T-helper 1 cell treated with Interleukin-12 subunit alpha and Interleukin-12 subunit beta and Interleukin-4 antibody, amounts not matched to agents 30 ng/mL and 1 ng/mL, for 36 hours (primary cell): Measurements from ENCODE around the gene KCNJ12. TPM values are rescaled to one million over a fixed set of nuclear protein-coding genes. Genes with fewer than 3 reads are reported as not detected.
"Not testable (repeated sequence)": the region's sequence is repeated elsewhere in the genome, so short reads cannot be mapped to it uniquely, and the experiment has no call there.

Experiments
- intact Hi-C: fragments of 100-400 bp; cut with micrococcal nuclease; formaldehyde crosslinking; loops from one replicate; pipeline ENCODE4 v1.15.1; 2024
- total RNA-seq: library from RNA; stranded (reverse); gene quantifications from 2 replicates; pipeline ENCODE4 v1.2.3, GENCODE V29; 2022

KCNJ12 gene
- not detected in 2 replicates for total RNA-seq

GRCh38 chr17:21376081-21376758 lies at the start of gene KCNJ12:
Gene KCNJ12 (plus strand): TSS chr17:21376357. CDS start chr17:21415343, 38,986 bp downstream.
- intact Hi-C loops = no loop called here

DNA sequence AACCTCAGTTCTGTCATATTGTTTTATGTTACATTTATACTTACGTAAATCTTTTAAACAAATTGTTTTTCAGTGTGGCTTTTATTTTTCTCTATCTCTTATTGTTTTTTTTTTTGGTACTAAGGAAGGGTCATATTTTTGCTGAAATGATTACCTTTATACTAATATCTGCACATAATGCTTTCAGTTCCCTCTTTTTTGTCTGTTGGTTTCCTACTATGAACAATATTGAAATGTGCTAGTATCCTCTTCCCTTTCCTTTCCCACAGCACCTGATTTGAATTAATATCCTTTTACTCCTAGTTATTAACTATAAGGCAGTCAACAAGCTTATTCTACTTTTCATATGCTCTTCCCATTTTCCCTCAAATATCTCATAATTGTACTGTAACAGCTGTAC lies 48.2 kb upstream of the KCNJ12 start:
- intact Hi-C loops = not testable (repeated sequence)

GRCh38 chr17:21328778-21329177 lies 47.4 kb upstream of the KCNJ12 start:
- intact Hi-C loops = not testable (repeated sequence)

GRCh38 chr17:21330436-21331160 lies 45.6 kb upstream of the KCNJ12 start:
- intact Hi-C loops = no loop called here

DNA sequence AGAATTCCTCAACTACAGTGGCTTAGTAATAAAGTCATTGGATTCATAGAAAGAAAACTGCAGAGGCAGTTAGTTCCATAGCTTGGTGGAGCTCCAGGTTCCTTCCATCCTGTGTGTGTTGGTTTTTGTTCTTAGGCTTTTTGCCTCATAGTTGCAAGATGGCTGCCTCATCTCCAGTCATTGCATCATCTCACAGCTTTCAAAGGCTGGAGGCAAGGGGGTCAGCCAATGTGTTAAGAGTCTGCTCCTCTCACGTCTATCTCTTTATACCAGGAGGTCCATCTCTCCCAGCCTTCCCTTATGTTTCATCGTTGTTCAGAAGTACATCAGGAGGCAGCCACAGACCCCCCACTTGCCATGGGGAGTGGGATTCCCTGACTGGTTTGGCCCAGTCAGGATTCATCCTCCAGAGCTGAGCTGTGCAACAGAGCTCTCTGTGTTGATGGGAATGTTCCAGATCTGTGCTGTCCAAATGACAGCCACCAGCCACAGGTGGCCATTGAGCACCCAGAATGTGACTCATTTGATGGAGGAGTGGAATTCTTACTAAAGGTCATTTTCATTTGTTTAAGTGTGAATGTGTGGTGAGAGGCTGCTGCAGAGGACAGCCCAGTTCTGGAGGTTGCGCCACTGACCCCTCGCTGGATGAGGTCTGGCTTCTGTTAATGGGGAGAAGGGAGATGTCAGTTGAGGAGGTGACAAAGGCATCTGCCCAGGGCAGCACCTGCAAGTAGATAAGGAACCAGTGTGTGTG lies 39.4 kb upstream of the KCNJ12 start:
- intact Hi-C loops = not testable (repeated sequence)

DNA sequence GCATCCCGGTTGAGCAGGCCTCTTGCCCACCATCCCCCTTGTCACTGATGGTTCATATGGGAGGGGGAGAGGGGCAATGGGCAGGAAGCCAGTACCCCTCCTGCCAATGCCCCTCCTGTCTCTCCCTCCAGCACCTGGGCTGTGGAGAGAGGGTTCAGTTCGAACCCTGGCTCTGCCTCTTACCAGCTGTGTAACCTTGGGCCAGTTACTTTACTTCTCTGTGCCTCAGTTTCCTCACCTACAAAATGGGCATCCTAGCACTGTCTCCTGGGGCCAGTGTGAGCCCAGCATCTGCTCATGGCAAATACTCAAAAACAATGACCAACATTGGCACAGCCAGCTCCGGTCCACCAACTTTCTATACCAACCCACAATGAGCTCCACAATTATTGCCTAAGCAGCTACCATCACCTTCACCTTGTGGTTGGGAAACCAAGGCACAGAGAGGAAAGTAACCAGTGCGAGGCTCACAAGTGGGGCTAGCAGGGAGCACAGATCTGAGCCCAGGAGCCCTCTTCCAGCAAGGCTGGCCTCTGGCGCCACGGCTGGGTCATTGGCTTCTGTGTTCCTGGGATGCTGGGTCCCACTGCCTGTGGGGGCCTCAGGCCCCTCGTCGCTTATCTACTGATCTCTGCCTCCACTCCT lies 38.1 kb upstream of the KCNJ12 start:
- intact Hi-C loops = not testable (repeated sequence)

GRCh38 chr17:21339011-21339410 lies 37.1 kb upstream of the KCNJ12 start:
- intact Hi-C loops = no loop called here

- intact Hi-C loops = not testable (repeated sequence)
Measured at GRCh38 chr17:21339571-21339970, 36.6 kb upstream of the KCNJ12 start.

DNA sequence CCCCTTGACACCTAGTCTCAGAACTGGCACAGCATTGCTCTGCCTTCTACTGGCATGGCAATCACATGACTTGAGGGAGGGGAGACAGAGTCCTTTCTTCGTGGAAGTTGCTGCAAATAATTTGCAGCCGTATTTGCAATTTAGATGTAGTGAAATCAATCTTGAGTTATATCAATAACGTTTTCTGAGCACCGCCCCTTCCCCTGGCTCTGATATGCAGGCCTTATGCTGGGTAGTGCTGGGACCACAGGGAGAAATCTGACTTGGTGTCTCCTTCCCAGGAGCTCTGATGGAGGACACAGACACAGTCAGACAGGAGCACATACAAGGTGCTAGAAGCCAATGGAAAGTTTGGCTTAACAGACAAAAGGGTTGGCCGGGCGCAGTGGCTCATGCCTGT lies 35.8 kb upstream of the KCNJ12 start:
- intact Hi-C loops = not testable (repeated sequence)

DNA sequence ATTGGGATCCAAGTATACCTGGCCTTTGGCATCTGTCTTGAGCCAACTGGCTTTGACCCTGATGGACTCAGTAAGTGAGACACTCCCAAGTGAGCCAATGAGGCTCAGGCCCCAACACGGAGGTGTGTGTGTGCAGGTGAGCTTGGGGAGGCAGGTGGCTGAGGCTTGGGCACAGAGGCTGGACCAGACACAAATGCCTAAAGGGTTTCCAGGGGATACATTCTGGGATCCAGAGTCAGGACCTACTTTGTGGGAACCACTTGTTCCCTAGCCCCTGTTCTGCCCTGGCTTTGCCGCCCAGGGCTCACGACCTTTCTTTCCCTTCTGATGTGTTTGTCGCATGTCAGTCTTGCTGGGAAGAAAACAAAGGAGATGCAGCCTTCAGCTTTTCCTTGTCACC lies 34.9 kb upstream of the KCNJ12 start:
- intact Hi-C loops = not testable (repeated sequence)

DNA sequence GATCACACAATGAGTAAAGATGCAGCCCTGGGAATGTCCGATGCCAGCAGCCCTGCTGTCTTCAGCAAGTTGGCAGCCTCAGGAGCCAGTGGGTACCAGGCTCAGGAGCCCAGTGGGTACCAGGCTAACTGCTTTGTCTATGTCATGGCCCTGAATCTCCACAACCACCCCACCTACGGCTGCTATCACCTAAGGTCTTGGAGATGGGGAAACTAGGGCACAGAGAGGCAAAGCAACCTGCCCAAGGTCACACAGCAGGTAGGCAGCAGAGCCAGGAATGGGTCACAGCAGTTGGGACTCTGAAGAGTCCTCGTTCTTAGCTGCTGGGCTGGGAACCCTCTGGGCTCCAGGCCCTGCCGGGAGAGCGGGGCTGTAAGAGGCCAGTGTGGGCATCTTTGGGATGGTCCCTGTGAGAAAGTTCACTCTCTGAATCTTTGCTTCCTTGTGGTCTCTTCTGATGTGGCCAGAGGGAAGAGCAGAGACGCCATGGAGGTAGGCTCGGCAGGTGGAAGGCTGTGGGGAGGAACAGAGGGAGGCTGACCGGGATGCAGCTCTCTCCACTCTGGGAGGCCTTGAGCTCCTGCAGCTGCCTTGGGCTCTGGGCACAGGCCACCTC lies 34.1 kb upstream of the KCNJ12 start:
- intact Hi-C loops = not testable (repeated sequence)

- intact Hi-C loops = not testable (repeated sequence)
Measured at GRCh38 chr17:21343061-21343949, 32.9 kb upstream of the KCNJ12 start.

GRCh38 chr17:21344801-21345200 lies 31.4 kb upstream of the KCNJ12 start:
- intact Hi-C loops = not testable (repeated sequence)

DNA sequence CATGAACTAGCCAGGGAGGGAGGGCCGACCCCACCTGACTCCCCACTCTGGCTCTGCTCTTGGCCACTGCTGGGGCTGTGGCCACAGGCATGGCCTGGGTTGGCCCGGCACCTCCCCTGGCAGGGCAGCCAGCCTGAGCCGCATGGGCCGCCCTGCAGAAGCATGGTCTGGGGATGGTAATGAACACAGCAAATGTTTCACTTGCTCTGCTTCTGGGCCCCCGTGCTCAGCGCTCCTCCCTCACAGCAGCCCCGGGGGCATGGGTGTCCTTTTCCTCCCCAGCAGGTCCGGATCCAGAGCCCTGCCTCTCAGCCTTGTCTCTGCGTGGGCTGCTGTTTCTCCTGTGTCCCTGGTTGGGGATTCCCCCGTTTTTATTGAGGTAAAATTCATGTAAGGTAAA lies 30.9 kb upstream of the KCNJ12 start:
- intact Hi-C loops = no loop called here

DNA sequence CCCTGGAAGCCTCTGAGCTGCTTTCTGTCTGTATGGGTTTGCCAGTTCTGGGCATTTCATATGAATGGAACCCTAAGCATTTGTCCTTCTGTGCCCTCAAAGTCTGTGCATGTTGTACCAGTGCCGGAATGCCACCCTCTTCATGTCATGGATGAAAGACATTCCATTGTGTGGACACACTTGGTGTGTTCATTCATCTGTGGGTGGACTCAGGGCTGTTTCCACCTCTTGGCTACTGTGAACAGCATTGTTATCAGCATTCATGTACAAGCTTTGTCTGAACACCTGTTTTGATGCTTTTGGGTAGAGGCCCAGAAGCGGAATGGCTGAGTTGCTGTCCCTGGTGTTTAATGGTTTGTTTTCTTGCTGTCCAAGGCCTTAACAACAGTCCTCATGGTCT lies 30.1 kb upstream of the KCNJ12 start:
- intact Hi-C loops = not testable (repeated sequence)

- intact Hi-C loops = not testable (repeated sequence)
Measured at GRCh38 chr17:21346651-21347250, 29.4 kb upstream of the KCNJ12 start.

DNA sequence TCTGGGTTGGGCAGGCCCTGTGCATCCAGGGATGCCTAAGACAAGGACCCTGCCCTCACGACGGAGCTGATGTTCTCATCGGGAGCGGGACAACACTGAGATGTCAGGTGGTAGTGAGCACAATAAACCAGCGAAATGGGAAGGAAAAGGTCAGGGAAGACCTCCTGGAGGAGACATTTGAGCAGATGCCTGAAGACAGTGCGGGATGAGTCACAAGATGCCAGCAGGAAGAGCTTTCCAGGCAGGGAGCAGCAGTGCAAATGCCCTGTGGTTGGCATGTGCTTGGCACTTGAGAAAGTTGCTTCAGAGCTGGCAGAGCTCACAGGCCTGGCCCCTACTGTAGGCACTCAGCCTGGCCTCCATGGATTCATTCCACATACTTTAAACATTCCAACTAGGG lies 28.5 kb upstream of the KCNJ12 start:
- intact Hi-C loops = not testable (repeated sequence)

DNA sequence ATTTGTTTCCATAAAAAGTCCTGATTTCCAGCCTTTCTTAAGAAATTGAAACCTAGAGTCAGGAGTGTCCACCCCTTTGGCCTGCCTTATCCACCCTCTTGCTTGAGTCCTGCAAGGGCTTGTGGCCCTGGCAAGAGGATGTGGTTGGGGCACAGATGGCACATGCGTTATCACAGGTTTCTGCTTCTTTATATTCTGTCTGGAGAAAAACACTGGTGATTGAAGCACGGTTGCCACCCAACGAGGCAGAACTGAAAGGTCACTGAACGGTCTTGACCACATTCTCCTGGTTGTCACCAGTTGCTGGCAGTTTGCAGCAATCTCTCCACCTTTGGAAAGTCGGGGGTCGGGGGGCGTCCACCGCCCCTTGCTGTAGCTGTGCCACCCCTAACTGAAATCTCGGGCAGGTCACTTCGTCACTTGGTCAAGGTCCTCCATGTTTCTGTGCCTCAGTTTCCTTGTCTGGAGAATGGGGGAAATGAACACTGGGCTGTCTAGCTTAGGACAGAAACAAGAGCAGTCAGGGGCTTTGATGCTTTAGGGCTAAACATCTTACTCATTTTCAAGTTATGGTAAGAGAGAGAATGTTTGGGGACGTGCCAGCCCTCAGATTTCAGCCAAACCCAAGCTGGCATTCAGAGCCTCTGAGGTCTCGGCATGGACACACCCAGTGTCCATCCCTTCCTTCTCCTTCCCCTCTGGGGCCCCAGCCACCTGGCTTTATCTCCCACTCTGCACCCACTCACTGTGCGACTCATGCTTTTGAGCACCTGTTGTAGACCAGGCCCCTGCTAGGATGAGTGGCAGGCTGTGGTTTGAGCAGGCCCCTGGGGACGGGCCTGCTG lies 27.9 kb upstream of the KCNJ12 start:
- intact Hi-C loops = not testable (repeated sequence)

GRCh38 chr17:21348926-21349261 lies 27.3 kb upstream of the KCNJ12 start:
- intact Hi-C loops = not testable (repeated sequence)
